Brain microvascular endothelial cell (primary cell): ENCODE results near the gene COQ4.

ENCODE experiments used
- DNase-seq: peaks from one replicate; pipeline ENCODE4 v3.0.0-alpha.2; 2020
- H3K27ac ChIP-seq: fragments of 250-450 bp; sonication (Bioruptor Pico); 2 replicates; pipeline ENCODE4 v1.5.1; 2020; ENCODE audit warnings: mild to moderate bottlenecking, moderate library complexity
- H3K27me3 ChIP-seq: fragments of 250-450 bp; sonication (Bioruptor Pico); replicated peaks from 2 replicates; pipeline ENCODE4 v1.5.1; 2020; ENCODE audit warnings: mild to moderate bottlenecking
- H3K36me3 ChIP-seq: fragments of 250-450 bp; sonication (Bioruptor Pico); replicated peaks from 2 replicates; pipeline ENCODE4 v1.5.1; 2020; ENCODE audit warnings: mild to moderate bottlenecking
- H3K4me3 ChIP-seq: 2 replicates; pipeline ENCODE4 v1.5.1; 2011; ENCODE audit warnings: low read depth, mild to moderate bottlenecking, control low read depth, low read length, moderate library complexity
- CTCF ChIP-seq: IDR thresholded peaks from 2 replicates; pipeline ENCODE4 v1.5.1; 2011; ENCODE audit warnings: low read depth, mild to moderate bottlenecking, moderate library complexity, low read length, control low read depth, inconsistent platforms; ENCODE audit errors: missing control alignments
- in situ Hi-C: cut with HindIII; loops from 2 replicates; pipeline ENCODE4 v1.10.0; 2017; ENCODE audit warnings: low sequenced_read_pairs, low pct_ligation_motif_present

COQ4 gene

GRCh38 chr9:128374221-128374675 is 51.6 kb downstream of the COQ4 start:
- Histone ChIP-seq H3K4me3 (no peak overlapping the region), H3K27ac (no peak overlapping the region), H3K27me3 (no peaks in the 10 kb centered on the region), H3K36me3 (peaks cover 9% of the 10 kb centered on the region)
- no peak for DNase-seq
- no peak for TF ChIP-seq CTCF
- in situ Hi-C loops, result no loop called here

GRCh38 chr9:128375865-128376264 is 53.2 kb downstream of the COQ4 start:
- Histone ChIP-seq H3K27ac (no peak overlapping the region), H3K27me3 (no peaks in the 10 kb centered on the region), H3K36me3 (peaks cover 10% of the 10 kb centered on the region), H3K4me3 (no peak overlapping the region)
- no peak for TF ChIP-seq CTCF
- in situ Hi-C loops, result no loop called here
- no peak for DNase-seq

GRCh38 chr9:128382261-128382660 is 59.6 kb downstream of the COQ4 start:
- DNase-seq, result no peak
- TF ChIP-seq CTCF, result no peak
- H3K27me3 ChIP-seq, result no peaks in the 10 kb centered on the region
- no peak overlapping the region for H3K4me3 ChIP-seq
- in situ Hi-C loops, result no loop called here
- no peak overlapping the region for H3K27ac ChIP-seq
- H3K36me3 ChIP-seq, result peaks cover 19% of the 10 kb centered on the region

- no peak for TF ChIP-seq CTCF
- Histone ChIP-seq H3K27me3 (no peaks in the 10 kb centered on the region), H3K4me3 (no peak overlapping the region), H3K27ac (no peak overlapping the region), H3K36me3 (peaks cover 20% of the 10 kb centered on the region)
- in situ Hi-C loops, result no loop called here
- DNase-seq, result no peak
Measured at GRCh38 chr9:128383007-128383753, 60.5 kb downstream of the COQ4 start.
